Subcutaneous adipose tissue (tissue), 4 donors: ENCODE results near the gene RADIL. TPM values are rescaled to one million over a fixed set of nuclear protein-coding genes. Genes with fewer than 3 reads are reported as not detected.

ENCODE experiments used
- total RNA-seq, 4 donors: library from RNA; depleted of rRNA; stranded (reverse); fragments of >200 nt; gene quantifications; one replicate each; pipeline ENCODE4 v1.1.0, GENCODE V29; 2016
- TF ChIP-seq, protein P1 (sequence below): fragments of 450-650 bp; IDR thresholded peaks from one replicate; pipeline ENCODE4 v1.5.1; 2016; ENCODE audit warnings: low read depth, mild to moderate bottlenecking, control low read depth, antibody characterized with exemption, moderate library complexity

The RADIL gene
- total RNA-seq, 4 donors from 2014 or later, result 5.4 to 7.7 (median 6.3) TPM

DNA sequence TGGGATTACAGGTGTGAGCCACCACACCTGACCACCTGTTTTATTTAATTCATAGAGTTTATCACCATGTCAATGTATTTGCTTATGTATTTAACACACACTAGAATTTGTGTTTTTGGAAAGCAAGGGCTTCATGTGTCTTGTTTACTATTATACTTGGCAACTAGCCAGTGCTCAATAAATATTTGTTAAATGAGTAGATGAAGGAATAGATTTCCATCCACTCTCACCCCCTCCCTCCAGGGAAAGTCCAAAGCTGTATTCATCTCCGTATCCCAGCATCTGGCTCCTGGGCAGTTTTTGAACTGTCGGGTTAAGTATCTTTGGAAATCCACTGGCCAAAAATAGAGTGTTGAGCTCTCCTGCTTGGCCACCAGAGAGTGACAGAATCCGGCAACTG, 4.6 kb upstream of the RADIL start:
- TF ChIP-seq, protein P1, sequence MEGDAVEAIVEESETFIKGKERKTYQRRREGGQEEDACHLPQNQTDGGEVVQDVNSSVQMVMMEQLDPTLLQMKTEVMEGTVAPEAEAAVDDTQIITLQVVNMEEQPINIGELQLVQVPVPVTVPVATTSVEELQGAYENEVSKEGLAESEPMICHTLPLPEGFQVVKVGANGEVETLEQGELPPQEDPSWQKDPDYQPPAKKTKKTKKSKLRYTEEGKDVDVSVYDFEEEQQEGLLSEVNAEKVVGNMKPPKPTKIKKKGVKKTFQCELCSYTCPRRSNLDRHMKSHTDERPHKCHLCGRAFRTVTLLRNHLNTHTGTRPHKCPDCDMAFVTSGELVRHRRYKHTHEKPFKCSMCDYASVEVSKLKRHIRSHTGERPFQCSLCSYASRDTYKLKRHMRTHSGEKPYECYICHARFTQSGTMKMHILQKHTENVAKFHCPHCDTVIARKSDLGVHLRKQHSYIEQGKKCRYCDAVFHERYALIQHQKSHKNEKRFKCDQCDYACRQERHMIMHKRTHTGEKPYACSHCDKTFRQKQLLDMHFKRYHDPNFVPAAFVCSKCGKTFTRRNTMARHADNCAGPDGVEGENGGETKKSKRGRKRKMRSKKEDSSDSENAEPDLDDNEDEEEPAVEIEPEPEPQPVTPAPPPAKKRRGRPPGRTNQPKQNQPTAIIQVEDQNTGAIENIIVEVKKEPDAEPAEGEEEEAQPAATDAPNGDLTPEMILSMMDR, result no peak

DNA sequence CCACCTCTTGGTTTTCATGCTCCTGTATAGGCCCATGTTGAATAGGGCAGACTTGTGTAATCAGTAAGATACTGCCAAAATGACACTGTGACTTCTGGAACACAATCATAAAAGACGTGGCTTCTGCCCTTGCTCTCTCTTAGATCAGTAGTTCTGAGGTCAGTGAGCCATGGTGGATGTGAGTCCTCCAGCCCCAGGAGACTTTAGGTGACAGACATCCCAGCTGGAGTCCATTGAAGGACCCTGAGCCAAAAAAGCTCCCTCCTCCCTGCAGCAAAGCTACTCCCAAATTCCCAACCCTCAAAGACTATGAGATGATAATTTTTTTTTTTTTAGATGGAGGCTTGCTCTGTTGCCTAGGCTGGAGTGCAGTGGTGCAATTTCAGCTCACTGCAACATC, 3.2 kb upstream of the RADIL start:
- TF ChIP-seq, protein P1, result no peak

DNA sequence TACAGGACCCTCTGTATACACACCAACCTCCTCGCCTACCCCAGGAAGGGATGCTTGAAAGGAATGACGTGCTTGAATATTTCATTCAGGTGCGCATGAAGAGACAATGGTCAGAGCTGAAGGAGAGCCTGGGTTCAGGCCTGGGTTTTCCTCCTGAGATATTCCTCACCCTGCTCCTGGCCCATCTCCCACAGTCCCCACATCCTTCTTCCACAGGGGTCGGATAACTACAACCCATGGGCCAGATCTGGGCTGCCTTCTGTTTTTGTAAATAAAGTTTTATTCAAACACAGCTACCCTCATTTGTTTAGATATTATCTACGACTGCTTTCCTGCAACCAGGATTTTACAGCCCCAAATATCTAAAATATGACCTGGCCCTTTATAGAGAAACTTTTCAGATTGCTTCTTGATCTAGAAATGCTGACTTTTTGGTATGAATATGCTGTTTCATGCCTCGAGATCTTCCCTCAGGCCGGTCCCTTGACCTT, 1.8 kb upstream of the RADIL start:
- TF ChIP-seq, protein P1, result no peak

DNA sequence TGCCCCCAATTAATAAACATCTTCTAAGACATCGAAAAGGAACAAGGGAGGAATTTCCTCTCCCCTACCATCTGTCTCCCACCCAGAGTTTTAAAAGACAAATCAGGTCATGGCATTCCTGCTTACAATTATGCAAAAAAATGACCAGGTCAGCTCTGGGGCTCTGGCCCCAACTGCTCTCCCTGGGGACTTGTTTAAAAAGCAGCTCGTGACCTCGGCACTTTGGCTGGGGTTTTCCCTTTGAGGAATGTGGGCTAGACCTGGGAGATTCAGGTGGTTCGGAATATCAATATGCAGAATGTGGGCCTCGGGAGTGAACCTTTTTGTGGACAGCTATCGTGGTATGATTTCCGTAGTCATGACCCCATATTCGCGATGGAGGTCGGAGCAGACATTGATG, 648 bp upstream of the RADIL start:
- TF ChIP-seq, protein P1, result no peak

DNA sequence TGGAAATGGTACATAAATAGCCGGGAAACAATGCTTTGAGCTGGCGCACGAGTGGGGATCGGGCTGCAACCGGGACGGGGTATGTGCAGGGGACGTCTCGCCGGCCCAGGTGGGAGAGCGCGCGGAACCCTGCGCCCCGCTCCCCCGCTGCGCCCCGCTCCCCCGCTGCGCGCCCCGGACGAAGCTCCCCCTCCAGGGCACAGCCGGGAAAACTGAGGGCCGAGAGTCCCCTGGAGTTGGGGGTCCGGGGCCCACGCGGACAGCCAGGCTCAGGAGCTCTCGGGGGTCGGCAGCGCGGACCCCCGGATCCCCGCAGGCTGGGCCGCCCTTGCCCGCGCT, 514 bp downstream of the RADIL start:
- TF ChIP-seq, protein P1, result no peak

DNA sequence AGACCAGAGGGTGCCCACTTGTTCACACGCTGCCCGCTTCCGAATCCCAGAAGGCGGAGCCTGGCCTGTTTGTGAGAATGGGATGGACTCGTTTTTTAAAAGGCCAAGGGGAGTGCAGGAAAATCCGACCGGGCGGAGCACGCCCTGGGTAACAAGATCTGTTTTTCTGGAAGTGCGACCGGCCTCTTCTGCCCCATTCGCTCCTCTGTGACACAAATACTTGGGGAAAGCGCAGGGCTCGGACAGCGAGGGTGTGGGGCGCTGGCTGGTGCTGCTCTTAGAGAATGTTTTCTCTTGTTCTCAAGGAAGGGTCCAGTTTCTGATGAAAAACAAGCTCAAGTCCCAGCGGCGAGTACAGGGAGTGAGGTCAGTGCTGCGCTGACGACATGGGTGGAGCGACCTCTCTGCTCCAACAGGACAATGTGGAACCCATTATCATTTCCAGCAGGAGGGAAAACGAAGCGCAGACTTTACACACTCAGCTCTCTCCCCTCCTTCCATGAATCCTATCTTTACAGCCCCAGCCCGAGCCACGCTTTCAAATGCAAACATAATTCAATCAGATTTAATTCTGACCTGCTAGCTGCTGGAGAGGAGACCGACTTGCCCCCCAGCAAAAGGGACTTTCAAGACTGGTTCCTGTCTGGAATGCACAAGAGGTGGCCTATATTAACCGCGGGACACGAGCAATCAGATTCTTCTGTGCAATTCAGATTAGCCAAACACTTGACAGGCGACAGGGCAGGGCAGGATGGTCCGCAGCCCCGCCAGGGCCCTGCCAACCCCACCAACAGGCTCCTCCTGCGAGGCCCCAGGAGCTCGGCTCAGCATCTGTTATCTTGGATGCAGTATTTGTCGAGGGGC, 1.1 kb downstream of the RADIL start:
- TF ChIP-seq, protein P1, result no peak

DNA sequence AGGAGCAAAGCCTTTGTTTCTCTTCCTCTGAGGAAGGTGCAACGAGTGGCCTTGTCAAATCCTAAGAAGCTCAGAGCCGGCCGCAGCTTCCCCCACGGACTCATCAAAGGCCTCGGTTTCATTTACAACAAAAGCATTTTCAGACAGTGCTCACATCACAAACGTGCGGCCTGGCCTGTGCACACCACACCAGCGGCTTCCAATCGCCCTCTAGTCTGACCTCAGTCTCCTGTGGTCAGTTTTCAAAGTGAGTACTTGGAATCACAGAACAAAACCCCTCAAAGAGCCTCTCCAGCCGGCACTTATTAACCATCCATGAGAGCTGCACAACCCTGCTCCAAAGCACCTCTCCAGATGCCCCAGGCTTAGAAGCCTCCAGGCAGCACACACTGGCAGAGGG, 3.3 kb downstream of the RADIL start:
- TF ChIP-seq, protein P1, result no peak
